ENCODE measurements around the gene DNAJC4. TPM values are rescaled to one million over a fixed set of nuclear protein-coding genes. Genes with fewer than 3 reads are reported as not detected.

DNAJC4 gene
- total RNA-seq, 4 donors from 2014 or later = 19.2 to 25.8 (median 21.6) TPM

GRCh38 chr11:64186492-64187165 lies 43.7 kb upstream of the DNAJC4 start:
- TF ChIP-seq CTCF (IDR thresholded peaks at IDR 0.05) = no peak
- DNase-seq (ENCODE audit: low spot score) (no peak), ATAC-seq (ENCODE audit: low FRiP score) (no peak)

- TF ChIP-seq CTCF (IDR thresholded peaks at IDR 0.05) = no peak
- no peak for DNase-seq (ENCODE audit: low spot score)
- ATAC-seq (ENCODE audit: low FRiP score) = no peak
Observed at GRCh38 chr11:64192434-64192833, 37.9 kb upstream of the DNAJC4 start.

- no peak for TF ChIP-seq CTCF (IDR thresholded peaks at IDR 0.05)
- ATAC-seq (ENCODE audit: low FRiP score) (no peak), DNase-seq (ENCODE audit: low spot score) (no peak)
Observed at GRCh38 chr11:64196626-64197025, 33.7 kb upstream of the DNAJC4 start.

GRCh38 chr11:64198511-64198910 lies 31.8 kb upstream of the DNAJC4 start:
- no peak for ATAC-seq (ENCODE audit: low FRiP score)
- no peak for DNase-seq (ENCODE audit: low spot score)
- TF ChIP-seq CTCF (IDR thresholded peaks at IDR 0.05) = no peak

GRCh38 chr11:64201543-64201942 lies 28.8 kb upstream of the DNAJC4 start:
- ATAC-seq (ENCODE audit: low FRiP score) (no peak), DNase-seq (ENCODE audit: low spot score) (no peak)
- TF ChIP-seq CTCF (IDR thresholded peaks at IDR 0.05) = no peak

GRCh38 chr11:64202992-64203391 lies 27.4 kb upstream of the DNAJC4 start:
- ATAC-seq (ENCODE audit: low FRiP score) = no peak
- no peak for DNase-seq (ENCODE audit: low spot score)
- TF ChIP-seq CTCF (IDR thresholded peaks at IDR 0.05) = no peak

GRCh38 chr11:64203421-64204079 lies 26.8 kb upstream of the DNAJC4 start:
- no peak for TF ChIP-seq CTCF (IDR thresholded peaks at IDR 0.05)
- DNase-seq (ENCODE audit: low spot score) = no peak
- ATAC-seq (ENCODE audit: low FRiP score) = no peak

Data from omental fat pad (tissue), 4 donors.